LNCaP clone FGC (cell line): ENCODE measurements around the gene FOXK1.
A peak's percentile ranks its signal among the peaks of the same experiment; 100 is the strongest.

Experiments used
- DNase-seq: peaks from one replicate; pipeline ENCODE4 v3.0.0-alpha.2; 2011; ENCODE audit warnings: low read depth
- H3K4me3 ChIP-seq: 2 replicates; pipeline ENCODE4 v1.5.1; 2011; ENCODE audit warnings: mild to moderate bottlenecking, low read depth, low read length, control low read depth
- CTCF ChIP-seq: IDR thresholded peaks from 2 replicates; pipeline ENCODE4 v1.5.1; 2012; ENCODE audit warnings: mild to moderate bottlenecking; ENCODE audit not compliant: control insufficient read depth, insufficient read depth; ENCODE audit errors: extremely low read depth

The FOXK1 gene

GRCh38 chr7:4794591-4795350, 112.7 kb downstream of the FOXK1 start:
- no peak for DNase-seq
- H3K4me3 ChIP-seq: no peak overlapping the region
- TF ChIP-seq CTCF: no peak

GRCh38 chr7:4796453-4796852, 114.4 kb downstream of the FOXK1 start:
- no peak for TF ChIP-seq CTCF
- H3K4me3 ChIP-seq: no peak overlapping the region
- DNase-seq: no peak

- H3K4me3 ChIP-seq: no peak overlapping the region
- TF ChIP-seq CTCF: peak; percentile 99
- DNase-seq: no peak
Observed at GRCh38 chr7:4797858-4798705, 116.0 kb downstream of the FOXK1 start.

- H3K4me3 ChIP-seq: no peak overlapping the region
- no peak for TF ChIP-seq CTCF
- DNase-seq: no peak
Observed at GRCh38 chr7:4798706-4799235, 116.7 kb downstream of the FOXK1 start.

- no peak overlapping the region for H3K4me3 ChIP-seq
- DNase-seq: no peak
- no peak for TF ChIP-seq CTCF
Observed at GRCh38 chr7:4799508-4800268, 117.6 kb downstream of the FOXK1 start.

GRCh38 chr7:4800487-4800886, 118.4 kb downstream of the FOXK1 start:
- no peak for DNase-seq
- TF ChIP-seq CTCF: no peak
- no peak overlapping the region for H3K4me3 ChIP-seq
